Peyer's patch (tissue), 4 donors: ENCODE results near the gene PBX2.
"Not testable (repeated sequence)": the region's sequence is repeated elsewhere in the genome, so short reads cannot be mapped to it uniquely, and the experiment has no call there.

ENCODE experiments used
- POLR2A ChIP-seq, 2 donors: fragments of 450-650 bp; IDR thresholded peaks; one replicate each; pipeline ENCODE4 v1.5.1; 2017; ENCODE audit warnings: antibody characterized with exemption in 2 of 2, mild to moderate bottlenecking in 2 of 2, moderate library complexity in 2 of 2
- TF ChIP-seq, protein P1 (sequence below), 6 experiments: fragments of 450-650 bp in 4 of 6; fragments of 200-600 bp in 2 of 6; sonication (generic) in 1 of 6; IDR thresholded peaks; one replicate each; pipeline ENCODE4 v1.5.1; 2017 to 2019; ENCODE audit warnings: antibody characterized with exemption in 6 of 6, mild to moderate bottlenecking in 3 of 6, moderate library complexity in 1 of 6

DNA sequence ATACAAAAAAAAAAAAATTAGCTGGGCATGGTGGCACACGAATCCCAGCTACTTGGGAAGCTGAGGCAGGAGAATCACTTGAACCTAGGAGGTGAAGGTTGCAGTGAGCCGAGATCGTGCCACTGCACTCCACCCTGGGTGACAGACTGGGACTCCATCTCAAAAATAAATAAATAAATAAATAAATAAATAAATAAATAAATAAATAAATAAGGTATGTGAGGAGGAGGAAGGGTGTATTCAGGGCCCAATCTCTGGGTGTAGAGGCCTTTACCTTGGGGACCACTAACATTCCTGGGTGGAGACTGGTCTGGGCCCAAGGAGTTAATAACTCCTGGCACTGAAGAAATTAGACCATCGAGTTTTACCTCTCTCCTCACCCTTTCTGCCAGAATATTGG is 21.4 kb upstream of the PBX2 start:
- TF ChIP-seq POLR2A (IDR thresholded peaks at IDR 0.05): not testable (repeated sequence)
- TF ChIP-seq, protein P1, sequence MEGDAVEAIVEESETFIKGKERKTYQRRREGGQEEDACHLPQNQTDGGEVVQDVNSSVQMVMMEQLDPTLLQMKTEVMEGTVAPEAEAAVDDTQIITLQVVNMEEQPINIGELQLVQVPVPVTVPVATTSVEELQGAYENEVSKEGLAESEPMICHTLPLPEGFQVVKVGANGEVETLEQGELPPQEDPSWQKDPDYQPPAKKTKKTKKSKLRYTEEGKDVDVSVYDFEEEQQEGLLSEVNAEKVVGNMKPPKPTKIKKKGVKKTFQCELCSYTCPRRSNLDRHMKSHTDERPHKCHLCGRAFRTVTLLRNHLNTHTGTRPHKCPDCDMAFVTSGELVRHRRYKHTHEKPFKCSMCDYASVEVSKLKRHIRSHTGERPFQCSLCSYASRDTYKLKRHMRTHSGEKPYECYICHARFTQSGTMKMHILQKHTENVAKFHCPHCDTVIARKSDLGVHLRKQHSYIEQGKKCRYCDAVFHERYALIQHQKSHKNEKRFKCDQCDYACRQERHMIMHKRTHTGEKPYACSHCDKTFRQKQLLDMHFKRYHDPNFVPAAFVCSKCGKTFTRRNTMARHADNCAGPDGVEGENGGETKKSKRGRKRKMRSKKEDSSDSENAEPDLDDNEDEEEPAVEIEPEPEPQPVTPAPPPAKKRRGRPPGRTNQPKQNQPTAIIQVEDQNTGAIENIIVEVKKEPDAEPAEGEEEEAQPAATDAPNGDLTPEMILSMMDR (IDR thresholded peaks at IDR 0.05): not testable (repeated sequence)
